IMR-90 (cell line): ENCODE results near the gene RXRB. TPM values are rescaled to one million over a fixed set of nuclear protein-coding genes. Genes with fewer than 3 reads are reported as not detected.

ENCODE experiments used
- ATAC-seq: fragments of 200-7000 bp; cut with Tn5 transposase; 2 replicates; pipeline ENCODE4 v1.9.1; 2020; ENCODE audit warnings: low read depth, mild to moderate bottlenecking, moderate library complexity
- BruUV-seq: library from RNA; stranded (reverse); fragments of 400-500 nt; replicated peaks from 2 replicates; lab custom pipeline; 2021; lab: Mats Ljungman, UMichigan
- CTCF ChIA-PET: fragments of 300-600 bp; formaldehyde crosslinking; extraction: SDS; loops from one replicate; lab custom pipeline; 2021; ENCODE audit warnings: antibody characterized with exemption; lab: Yijun Ruan, JAX
- POLR2A ChIA-PET: fragments of 300-600 bp; sonication (Branson Sonifier 250); formaldehyde crosslinking; loops from one replicate; lab custom pipeline; 2022; ENCODE audit warnings: antibody characterized with exemption; ENCODE audit not compliant: unreplicated experiment; lab: Charles Lee
- DNase-seq: peaks from one replicate; pipeline ENCODE4 v3.0.0; 2013
- H2AFZ ChIP-seq: replicated peaks from 2 replicates; pipeline ENCODE3; 2013; ENCODE audit warnings: low read length, mild to moderate bottlenecking; ENCODE audit not compliant: poor library complexity
- H2AK5ac ChIP-seq: 2 replicates; pipeline ENCODE4 v1.6.1; 2013; ENCODE audit warnings: low read depth, low read length, inconsistent platforms
- H2AK9ac ChIP-seq: replicated peaks from 2 replicates; pipeline ENCODE3; 2013; ENCODE audit warnings: mild to moderate bottlenecking, low read depth, low read length, moderate library complexity; ENCODE audit not compliant: poor library complexity
- H2BK120ac ChIP-seq: 2 replicates; pipeline ENCODE4 v1.6.1; 2013; ENCODE audit warnings: low read depth, low read length, inconsistent platforms
- H2BK15ac ChIP-seq: 3 replicates; pipeline ENCODE4 v1.6.1; 2013; ENCODE audit warnings: low read depth, low read length, inconsistent platforms
- H2BK20ac ChIP-seq: 2 replicates; pipeline ENCODE4 v1.6.1; 2013; ENCODE audit warnings: low read depth, mild to moderate bottlenecking, inconsistent platforms, low read length, moderate library complexity
- H2BK5ac ChIP-seq: 2 replicates; pipeline ENCODE4 v1.6.1; 2013; ENCODE audit warnings: mild to moderate bottlenecking, low read depth, low read length, inconsistent platforms; ENCODE audit not compliant: poor library complexity, severe bottlenecking
- H3K14ac ChIP-seq: replicated peaks from 2 replicates; pipeline ENCODE4 v1.6.1; 2013; ENCODE audit warnings: low read depth, low read length, inconsistent platforms
- H3K18ac ChIP-seq: 2 replicates; pipeline ENCODE4 v1.6.1; 2013; ENCODE audit warnings: low read depth, low read length, control low read depth
- H3K23ac ChIP-seq: 2 replicates; pipeline ENCODE4 v1.6.1; 2013; ENCODE audit warnings: low read depth, low read length, inconsistent platforms
- H3K27ac ChIP-seq: 2 replicates; pipeline ENCODE4 v1.5.1; 2013; ENCODE audit warnings: mild to moderate bottlenecking, control low read depth, low read length; ENCODE audit not compliant: insufficient read depth
- H3K27me3 ChIP-seq: 2 replicates; pipeline ENCODE4 v1.6.1; 2013; ENCODE audit warnings: low read length; ENCODE audit not compliant: control insufficient read depth, insufficient read depth
- H3K36me3 ChIP-seq: 2 replicates; pipeline ENCODE4 v1.6.1; 2013; ENCODE audit warnings: low read length, mixed read lengths; ENCODE audit not compliant: control insufficient read depth, insufficient read depth
- H3K4ac ChIP-seq: 2 replicates; pipeline ENCODE4 v1.6.1; 2013; ENCODE audit warnings: low read depth, low read length, inconsistent platforms
- H3K4me1 ChIP-seq: 2 replicates; pipeline ENCODE4 v1.6.1; 2013; ENCODE audit warnings: low read length, mixed read lengths; ENCODE audit not compliant: control insufficient read depth, insufficient read depth
- H3K4me2 ChIP-seq: 2 replicates; pipeline ENCODE4 v1.6.1; 2013; ENCODE audit warnings: low read depth, mild to moderate bottlenecking, control low read depth, low read length, moderate library complexity
- H3K4me3 ChIP-seq: 2 replicates; pipeline ENCODE4 v1.5.1; 2013; ENCODE audit warnings: low read depth, mild to moderate bottlenecking, control low read depth, low read length, moderate library complexity; ENCODE audit not compliant: insufficient read depth
- H3K56ac ChIP-seq: 2 replicates; pipeline ENCODE4 v1.6.1; 2013; ENCODE audit warnings: low read length, inconsistent platforms; ENCODE audit not compliant: insufficient read depth; ENCODE audit errors: extremely low read depth
- H3K79me1 ChIP-seq, 2 experiments: 2 replicates each; pipeline ENCODE4 v1.6.1; 2013; ENCODE audit warnings: low read length in 2 of 2, inconsistent platforms in 1 of 2, low read depth in 1 of 2
- H3K9ac ChIP-seq: 2 replicates; pipeline ENCODE4 v1.6.1; 2013; ENCODE audit warnings: low read depth, low read length, control low read depth
- H3K9me1 ChIP-seq: 2 replicates; pipeline ENCODE4 v1.6.1; 2013; ENCODE audit warnings: low read length, inconsistent platforms; ENCODE audit not compliant: insufficient read depth
- H3K9me3 ChIP-seq: 2 replicates; pipeline ENCODE4 v1.6.1; 2013; ENCODE audit warnings: low read length; ENCODE audit not compliant: control insufficient read depth, insufficient read depth
- H4K20me1 ChIP-seq: 2 replicates; pipeline ENCODE4 v1.6.1; 2013; ENCODE audit warnings: low read length, inconsistent platforms; ENCODE audit not compliant: insufficient read depth
- H4K5ac ChIP-seq: 2 replicates; pipeline ENCODE4 v1.6.1; 2013; ENCODE audit warnings: mild to moderate bottlenecking, low read depth, low read length, control low read depth
- H4K8ac ChIP-seq, 2 experiments: 2 replicates each; pipeline ENCODE4 v1.6.1; 2013; ENCODE audit warnings: low read depth in 2 of 2, low read length in 2 of 2, control low read depth in 1 of 2, inconsistent platforms in 1 of 2
- H4K91ac ChIP-seq: 2 replicates; pipeline ENCODE4 v1.6.1; 2013; ENCODE audit warnings: low read depth, low read length, inconsistent platforms; ENCODE audit not compliant: insufficient read depth
- CEBPB ChIP-seq: IDR thresholded peaks from 2 replicates; pipeline ENCODE4 v1.6.1; 2012; ENCODE audit warnings: low read depth, low read length, improper control_type of control experiment
- CHD1 ChIP-seq: IDR thresholded peaks from 2 replicates; pipeline ENCODE4 v1.6.1; 2012; ENCODE audit warnings: low read depth, low read length, improper control_type of control experiment
- CTCF ChIP-seq: conservative IDR thresholded peaks from 2 replicates; pipeline ENCODE4 v1.5.1; 2012; ENCODE audit warnings: mild to moderate bottlenecking, low read depth, low read length, improper control_type of control experiment
- MXI1 ChIP-seq: IDR thresholded peaks from 2 replicates; pipeline ENCODE4 v1.6.1; 2012; ENCODE audit warnings: low read depth, mild to moderate bottlenecking, low read length, moderate library complexity, borderline replicate concordance
- NFE2L2 ChIP-seq: fragments of 150-350 bp; IDR thresholded peaks from 2 replicates; pipeline ENCODE4 v1.6.1; 2016; ENCODE audit warnings: low read depth, mild to moderate bottlenecking, low read length
- POLR2A ChIP-seq: IDR thresholded peaks from 2 replicates; pipeline ENCODE4 v1.6.1; 2012; ENCODE audit warnings: mild to moderate bottlenecking, low read depth, low read length
- RAD21 ChIP-seq: IDR thresholded peaks from 2 replicates; pipeline ENCODE4 v1.6.1; 2012; ENCODE audit warnings: low read length, improper control_type of control experiment
- RCOR1 ChIP-seq: IDR thresholded peaks from 2 replicates; pipeline ENCODE4 v1.6.1; 2012; ENCODE audit warnings: mild to moderate bottlenecking, low read length, improper control_type of control experiment; ENCODE audit not compliant: insufficient replicate concordance
- RFX5 ChIP-seq: IDR thresholded peaks from 2 replicates; pipeline ENCODE4 v1.8.0; 2012; ENCODE audit warnings: low read depth, mild to moderate bottlenecking, low read length, moderate library complexity
- SMC3 ChIP-seq: fragments of 150-350 bp; IDR thresholded peaks from 2 replicates; pipeline ENCODE4 v1.6.1; 2016; ENCODE audit warnings: low read depth, mild to moderate bottlenecking, antibody characterized with exemption, low read length, moderate library complexity
- USF2 ChIP-seq: fragments of 150-350 bp; IDR thresholded peaks from 2 replicates; pipeline ENCODE4 v1.6.1; 2017; ENCODE audit warnings: mild to moderate bottlenecking, antibody characterized with exemption, low read length, low read depth
- WGBS, 2 experiments: methylation state at CpG; one replicate each; pipeline versions ENCODE4 v1.1.5 to v1.1.7; 2013; ENCODE audit warnings: missing lambda C conversion rate in 2 of 2; ENCODE audit not compliant: insufficient read length in 1 of 2; ENCODE audit errors: extremely low coverage in 2 of 2; 5-methylcytosine and 5-hydroxymethylcytosine counted together
- dilution Hi-C: fragments of 300-500 bp; cut with HindIII; formaldehyde crosslinking; loops from one replicate; pipeline ENCODE4 v1.14.3; 2018; ENCODE audit warnings: low sequenced_read_pairs; ENCODE audit not compliant: unreplicated experiment
- in situ Hi-C: fragments of 300-500 bp; cut with MboI; formaldehyde crosslinking; loops from 3 replicates; pipeline ENCODE4 v1.14.3; 2019; ENCODE audit warnings: low sequenced_read_pairs, inconsistent platforms, mixed read lengths
- intact Hi-C: fragments of 100-400 bp; cut with micrococcal nuclease; formaldehyde crosslinking; loops from 2 replicates; pipeline ENCODE4 v1.10.0; 2022
- polyA plus RNA-seq, 3 experiments: library from polyadenylated mRNA; depleted of rRNA; stranded (reverse); fragments of >200 nt; gene quantifications; 2 replicates each; pipeline ENCODE4 v1.2.3, GENCODE V29; 2012; ENCODE audit warnings: low replicate concordance in 1 of 3
- total RNA-seq: library from RNA; depleted of rRNA; stranded (reverse); fragments of >200 nt; gene quantifications from 2 replicates; pipeline ENCODE4 v1.2.3, GENCODE V29; 2012
- TF ChIP-seq, protein P1 (sequence below): fragments of 150-350 bp; IDR thresholded peaks from 2 replicates; pipeline ENCODE4 v1.6.1; 2016; ENCODE audit warnings: low read depth, mild to moderate bottlenecking, low read length, moderate library complexity, borderline replicate concordance

Gene RXRB
- total and polyA plus RNA-seq, 2 of the 4 experiments (the other 2 are of a cell fraction), result 18.6 to 53.7 TPM

DNA sequence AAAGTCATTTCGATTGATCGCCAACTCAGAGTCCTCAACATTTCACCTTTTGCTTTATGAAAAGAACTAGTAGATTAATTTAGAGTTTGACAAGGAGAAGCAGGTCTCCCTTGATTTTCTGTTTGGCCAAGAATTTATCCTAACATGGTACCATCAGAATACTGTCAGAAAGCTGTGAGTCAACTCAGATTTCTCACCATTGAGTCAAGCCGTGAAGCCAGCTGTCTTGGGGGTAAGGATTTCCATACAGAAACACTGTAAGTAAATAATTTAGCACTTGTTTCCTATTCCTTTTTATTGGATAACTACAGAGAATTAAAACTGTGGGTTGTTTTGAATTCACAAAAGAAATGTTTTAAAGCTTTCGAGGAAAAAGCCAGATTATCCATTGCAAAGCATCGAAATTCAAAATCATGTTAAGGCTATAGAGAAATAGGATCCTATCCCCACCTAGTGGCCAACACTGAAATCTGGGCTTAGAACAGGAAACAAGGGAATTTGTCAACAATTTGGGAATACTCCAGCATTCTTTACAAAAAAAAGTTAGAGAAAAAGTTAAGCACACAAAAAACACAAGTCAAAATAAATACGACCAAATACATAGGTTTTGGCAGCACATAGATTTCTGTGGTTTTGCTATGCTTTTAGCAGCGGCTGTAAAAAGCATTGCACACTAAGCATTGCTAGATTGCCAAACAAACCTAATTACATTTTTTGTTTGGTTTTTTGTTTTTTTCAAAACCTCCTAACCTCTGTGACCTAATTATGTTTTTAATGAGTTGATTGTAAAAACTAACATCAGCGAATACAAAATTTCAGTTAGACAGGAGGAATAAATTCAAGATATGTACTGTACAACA is 52.4 kb downstream of the RXRB start (continued):
- TF ChIP-seq RCOR1, result no peak
- TF ChIP-seq POLR2A, result no peak

DNA sequence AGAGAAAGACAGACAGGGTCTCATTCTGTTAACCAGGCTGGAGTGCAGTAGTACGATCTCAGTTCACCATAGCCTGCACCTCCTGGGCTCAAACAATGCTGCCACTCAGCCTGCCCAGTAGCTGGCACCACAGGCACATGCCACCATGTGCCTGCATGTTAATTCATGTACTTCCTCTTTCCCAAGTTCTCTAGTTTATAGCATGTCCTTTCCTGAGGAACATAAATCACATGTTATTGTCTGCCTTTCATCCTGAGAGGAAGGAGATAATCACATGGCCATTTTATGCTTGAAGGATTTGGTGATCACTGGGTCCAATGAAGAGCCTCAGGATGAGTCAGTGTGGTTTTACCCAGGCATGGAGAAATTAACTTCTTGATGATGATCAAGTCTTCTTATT is 56.1 kb downstream of the RXRB start:
- no peak overlapping the region for H3K4me3 ChIP-seq
- intact Hi-C loops (no loop called here), in situ Hi-C loops (no loop called here), dilution Hi-C loops (no loop called here)
- H4K5ac ChIP-seq, result no peak overlapping the region
- H2AK5ac ChIP-seq, result no peak overlapping the region
- no peak overlapping the region for H2BK20ac ChIP-seq
- H4K20me1 ChIP-seq, result no peaks in the 10 kb centered on the region
- no peaks in the 10 kb centered on the region for H3K9me1 ChIP-seq
- no peak overlapping the region for H3K23ac ChIP-seq
- H4K91ac ChIP-seq, result no peak overlapping the region
- no peak overlapping the region for H3K4me2 ChIP-seq
- H2AK9ac ChIP-seq, result no peak overlapping the region
- no peaks in the 10 kb centered on the region for H3K36me3 ChIP-seq
- no peaks in the 10 kb centered on the region for H3K79me1 ChIP-seq
- no peak overlapping the region for H3K56ac ChIP-seq
- no peak overlapping the region for H2AFZ ChIP-seq
- WGBS, 2 experiments, result no CpG with 5 or more reads among the region's 1 CpG
- no TSS peak for BruUV-seq
- no peak overlapping the region for H3K27ac ChIP-seq
- no peak overlapping the region for H4K8ac ChIP-seq
- no peak overlapping the region for H3K14ac ChIP-seq
- POLR2A ChIA-PET, result no interaction called here
- no peak overlapping the region for H3K9ac ChIP-seq
- CTCF ChIA-PET, result no interaction called here
- DNase-seq, result no peak
- no peaks in the 10 kb centered on the region for H3K4me1 ChIP-seq
- no peak overlapping the region for H2BK5ac ChIP-seq
- H2BK15ac ChIP-seq, result no peak overlapping the region
- H3K27me3 ChIP-seq, result peaks cover 35% of the 10 kb centered on the region
- no peak overlapping the region for H3K18ac ChIP-seq
- no peak overlapping the region for H3K4ac ChIP-seq
- H2BK120ac ChIP-seq, result no peak overlapping the region
- ATAC-seq, result no peak
- peaks cover 5% of the 10 kb centered on the region; the same call in 1 of the 2 replicates for H3K9me3 ChIP-seq
- TF ChIP-seq NFE2L2 (no peak), CTCF (no peak), POLR2A (no peak), USF2 (no peak), MXI1 (no peak), RCOR1 (no peak), RFX5 (no peak), CHD1 (no peak), RAD21 (no peak), CEBPB (no peak), SMC3 (no peak)
- TF ChIP-seq, protein P1, sequence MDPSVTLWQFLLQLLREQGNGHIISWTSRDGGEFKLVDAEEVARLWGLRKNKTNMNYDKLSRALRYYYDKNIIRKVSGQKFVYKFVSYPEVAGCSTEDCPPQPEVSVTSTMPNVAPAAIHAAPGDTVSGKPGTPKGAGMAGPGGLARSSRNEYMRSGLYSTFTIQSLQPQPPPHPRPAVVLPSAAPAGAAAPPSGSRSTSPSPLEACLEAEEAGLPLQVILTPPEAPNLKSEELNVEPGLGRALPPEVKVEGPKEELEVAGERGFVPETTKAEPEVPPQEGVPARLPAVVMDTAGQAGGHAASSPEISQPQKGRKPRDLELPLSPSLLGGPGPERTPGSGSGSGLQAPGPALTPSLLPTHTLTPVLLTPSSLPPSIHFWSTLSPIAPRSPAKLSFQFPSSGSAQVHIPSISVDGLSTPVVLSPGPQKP, result no peak
